Naive thymus-derived CD8-positive, alpha-beta T cell (primary cell): Measurements from ENCODE around the gene STIM1. TPM values are rescaled to one million over a fixed set of nuclear protein-coding genes. Genes with fewer than 3 reads are reported as not detected.
A peak's percentile ranks its signal among the peaks of the same experiment; 100 is the strongest.

ENCODE experiments used
- ATAC-seq, 2 donors: fragments of 150-1000 bp; cut with Tn5 transposase in 1 of 2; sonication (Bioruptor Pico), chemical (Tn5 transposase) in 1 of 2; 1 replicate in 1 of 2; 2 replicates in 1 of 2; pipeline ENCODE4 v1.10.0; 2021; ENCODE audit warnings: mild to moderate bottlenecking in 2 of 2, moderate library complexity in 2 of 2
- POLR2A ChIA-PET: fragments of 350-600 bp; sonication (Branson Sonifier 250); formaldehyde crosslinking; loops from one replicate; lab custom pipeline; 2021; ENCODE audit warnings: antibody characterized with exemption; lab: Charles Lee
- DNase-seq, 10 donors: peaks; one replicate each; pipeline versions ENCODE4 v3.0.0 to v3.0.0-alpha.2; 2020 to 2022
- H3K27ac Mint-ChIP-seq, 10 donors: one replicate each; pipeline ENCODE4 v1.8.0; 2020 to 2022; ENCODE audit warnings: mild to moderate bottlenecking in 10 of 10, mixed read lengths in 10 of 10, moderate library complexity in 4 of 10, inconsistent platforms in 1 of 10
- H3K27me3 Mint-ChIP-seq, 5 donors: one replicate each; pipeline ENCODE4 v1.8.0; 2021 to 2022; ENCODE audit warnings: mixed read lengths in 5 of 5
- H3K36me3 Mint-ChIP-seq, 3 donors: one replicate each; pipeline ENCODE4 v1.8.0; 2020 to 2022; ENCODE audit warnings: mixed read lengths in 3 of 3, mild to moderate bottlenecking in 2 of 3, inconsistent platforms in 1 of 3
- H3K4me1 Mint-ChIP-seq, 4 donors: one replicate each; pipeline ENCODE4 v1.8.0; 2021 to 2022; ENCODE audit warnings: mixed read lengths in 4 of 4
- H3K4me3 Mint-ChIP-seq, 10 donors: one replicate each; pipeline ENCODE4 v1.8.0; 2020 to 2022; ENCODE audit warnings: mild to moderate bottlenecking in 10 of 10, mixed read lengths in 10 of 10, moderate library complexity in 6 of 10, inconsistent platforms in 1 of 10
- H3K9me3 Mint-ChIP-seq, 9 donors: one replicate each; pipeline ENCODE4 v1.8.0; 2020 to 2022; ENCODE audit warnings: mixed read lengths in 9 of 9, mild to moderate bottlenecking in 3 of 9, inconsistent platforms in 1 of 9, moderate library complexity in 1 of 9
- polyA plus RNA-seq, 3 donors: library from polyadenylated mRNA; unstranded; fragments of 300-500 nt; fragmentation: Illumina TruSeq; gene quantifications; one replicate each; pipeline ENCODE4 v1.2.3, GENCODE V29; 2021
- total RNA-seq, 8 experiments: library from RNA in 2 of 8; stranded (reverse) in 2 of 8; gene quantifications; one replicate each; pipeline ENCODE4 v1.2.3 and lab custom pipeline; 2021 to 2026

STIM1 gene
- total and polyA plus RNA-seq, 5 experiments from 2014 or later = 33.4 to 101 (median 39.0) TPM

DNA sequence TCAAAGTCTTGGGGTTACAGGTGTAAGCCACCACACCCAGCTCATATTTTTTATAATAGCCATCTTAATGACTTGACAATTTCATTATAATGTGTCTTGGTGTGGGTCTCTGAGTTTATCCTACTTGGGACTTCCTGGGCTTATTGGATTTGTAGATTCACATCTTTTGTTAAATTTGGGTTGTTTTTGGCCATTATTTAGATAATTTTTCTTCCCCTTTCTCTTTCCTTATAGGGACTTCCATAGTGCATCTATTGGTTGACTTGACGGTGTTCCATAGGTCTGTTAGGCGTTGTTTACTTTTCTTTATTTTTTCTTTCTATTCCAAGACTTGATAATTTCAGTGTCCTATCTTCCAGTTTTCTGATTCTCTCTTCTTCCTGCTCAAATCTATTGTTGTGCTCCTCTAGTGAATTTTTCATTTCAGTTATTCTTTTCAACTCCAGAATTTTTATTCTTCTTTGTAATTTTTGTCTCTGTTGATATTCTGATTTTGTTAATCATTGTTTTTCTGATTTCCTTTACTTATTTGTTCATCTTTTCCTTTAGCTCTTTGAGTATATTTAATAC is 284.7 kb downstream of the STIM1 start:
- POLR2A ChIA-PET = no interaction called here
- peaks cover 3 to 36% (median 25%) of the 10 kb centered on the region in 9 donors for H3K9me3 Mint-ChIP-seq

More for the DNA sequence above, 284.7 kb downstream of the STIM1 start:
- peaks cover 38 to 64% (median 58%) of the 10 kb centered on the region in 3 donors for H3K36me3 Mint-ChIP-seq
- H3K27ac Mint-ChIP-seq = peak overlapping the region in 2 of 10 donors; percentile 22 to 82
- DNase-seq (no peak), ATAC-seq (no peak)
- peaks cover 0 to 2% (median 0%) of the 10 kb centered on the region in 4 donors for H3K4me1 Mint-ChIP-seq
- H3K27me3 Mint-ChIP-seq = no peaks in the 10 kb centered on the region
- H3K4me3 Mint-ChIP-seq = no peak overlapping the region

Other genes with a start within 250 kb of the STIM1 start
- gene ART5, start 213.7 kb upstream of the STIM1 start, total RNA-seq = not detected
- gene ART5, start 213.7 kb upstream of the STIM1 start, polyA plus RNA-seq = not detected
- not detected for gene ART1, start 210.5 kb upstream of the STIM1 start, total RNA-seq
- gene ART1, start 210.5 kb upstream of the STIM1 start, polyA plus RNA-seq = not detected
- 1 to 10 TPM; 3.6 to 5.1 TPM for gene CHRNA10, start 184.3 kb upstream of the STIM1 start, total RNA-seq
- gene CHRNA10, start 184.3 kb upstream of the STIM1 start, polyA plus RNA-seq = under 1 TPM in 2 of 3 donors, not detected in 1; 0.15 to 0.32 TPM
- 100 to 1,000 TPM; 106 to 126 TPM for gene NUP98, start 58.1 kb upstream of the STIM1 start, total RNA-seq
- 10 to 100 TPM; 31.8 to 50.9 (median 44.9) TPM for gene NUP98, start 58.1 kb upstream of the STIM1 start, polyA plus RNA-seq
- gene PGAP2, start 47.1 kb upstream of the STIM1 start, total RNA-seq = 10 to 100 TPM; 23.0 to 23.1 TPM
- 10 to 100 TPM; 13.6 to 24.2 (median 21.9) TPM for gene PGAP2, start 47.1 kb upstream of the STIM1 start, polyA plus RNA-seq
- 10 to 100 TPM; 78.4 to 79.3 TPM for gene RHOG, start 14.7 kb upstream of the STIM1 start, total RNA-seq
- 100 to 1,000 TPM; 125 to 175 (median 144) TPM for gene RHOG, start 14.7 kb upstream of the STIM1 start, polyA plus RNA-seq
- gene RRM1, start 239.1 kb downstream of the STIM1 start, total RNA-seq = 10 to 100 TPM; 22.6 to 29.8 TPM
- gene RRM1, start 239.1 kb downstream of the STIM1 start, polyA plus RNA-seq = 10 to 100 TPM; 26.2 to 39.3 (median 27.0) TPM